Measurements from ENCODE around the gene RRP15. TPM values are rescaled to one million over a fixed set of nuclear protein-coding genes. Genes with fewer than 3 reads are reported as not detected.

The RRP15 gene
- total RNA-seq, 1 donor from 2014 or later, result 15.8 TPM

GRCh38 chr1:218374401-218375353 is 89.6 kb downstream of the RRP15 start:
- H3K9ac ChIP-seq, result no peak overlapping the region

GRCh38 chr1:218376722-218377121 is 91.6 kb downstream of the RRP15 start:
- no peak overlapping the region for H3K4me3 Mint-ChIP-seq
- peaks cover 25% of the 10 kb centered on the region for H3K4me1 Mint-ChIP-seq
- Histone ChIP-seq H2AFZ (replicated peaks) (no peak overlapping the region), H3K27me3 (no peaks in the 10 kb centered on the region), H3K36me3 (no peaks in the 10 kb centered on the region), H3K4me1 (no peaks in the 10 kb centered on the region), H3K9ac (no peak overlapping the region), H3K4me3 (no peak overlapping the region), H4K20me1 (ENCODE audit: low read depth) (no peaks in the 10 kb centered on the region), H3K79me2 (ENCODE audit: low read depth) (no peaks in the 10 kb centered on the region), H3K27ac (no peak overlapping the region), H3F3A (ENCODE audit: low read depth) (no peaks in the 10 kb centered on the region), H3K4me2 (no peak overlapping the region), H3K9me3 (ENCODE audit: low read depth) (no peaks in the 10 kb centered on the region)
- no peak for TF ChIP-seq CTCF (IDR thresholded peaks at IDR 0.05)
- H3K36me3 Mint-ChIP-seq, result no peaks in the 10 kb centered on the region
- no peaks in the 10 kb centered on the region for H3K9me3 Mint-ChIP-seq
- no peak for DNase-seq (ENCODE audit: low spot score)
- no peak overlapping the region for H3K27ac Mint-ChIP-seq
- H3K27me3 Mint-ChIP-seq (ENCODE audit: insufficient read depth, low read depth), result peaks cover 2% of the 10 kb centered on the region

More at GRCh38 chr1:218374401-218375353, 89.6 kb downstream of the RRP15 start:
- no peak overlapping the region for H3K27ac ChIP-seq
- Mint-ChIP-seq H3K9me3 (peaks cover 2% of the 10 kb centered on the region), H3K27me3 (ENCODE audit: insufficient read depth, low read depth) (peaks cover 2% of the 10 kb centered on the region), H3K27ac (no peak overlapping the region), H3K36me3 (no peaks in the 10 kb centered on the region), H3K4me3 (no peak overlapping the region), H3K4me1 (peaks cover 20% of the 10 kb centered on the region)
- H3K4me2 ChIP-seq, result no peak overlapping the region
- no peaks in the 10 kb centered on the region for H3K27me3 ChIP-seq
- H3F3A ChIP-seq (ENCODE audit: low read depth), result no peaks in the 10 kb centered on the region
- H3K9me3 ChIP-seq (ENCODE audit: low read depth), result no peaks in the 10 kb centered on the region
- no peak overlapping the region for H2AFZ ChIP-seq (replicated peaks)
- no peak for DNase-seq (ENCODE audit: low spot score)
- no peaks in the 10 kb centered on the region for H3K4me1 ChIP-seq
- H3K79me2 ChIP-seq (ENCODE audit: low read depth), result no peaks in the 10 kb centered on the region
- H3K4me3 ChIP-seq, result no peak overlapping the region
- TF ChIP-seq CTCF (IDR thresholded peaks at IDR 0.05) (no peak), EZH2phosphoT487 (IDR thresholded peaks at IDR 0.05) (no peak), EZH2 (IDR thresholded peaks at IDR 0.05) (no peak)
- no peaks in the 10 kb centered on the region for H4K20me1 ChIP-seq (ENCODE audit: low read depth)
- no peaks in the 10 kb centered on the region for H3K36me3 ChIP-seq

GRCh38 chr1:218377143-218377660 is 92.1 kb downstream of the RRP15 start:
- H3K4me1 ChIP-seq, result no peaks in the 10 kb centered on the region
- TF ChIP-seq EZH2 (IDR thresholded peaks at IDR 0.05) (no peak), CTCF (IDR thresholded peaks at IDR 0.05) (no peak), EZH2phosphoT487 (IDR thresholded peaks at IDR 0.05) (no peak)
- H3K27ac ChIP-seq, result no peak overlapping the region
- no peaks in the 10 kb centered on the region for H3K79me2 ChIP-seq (ENCODE audit: low read depth)
- no peak overlapping the region for H3K4me3 ChIP-seq
- H3K4me3 Mint-ChIP-seq, result no peak overlapping the region
- no peaks in the 10 kb centered on the region for H3K36me3 ChIP-seq
- no peak for DNase-seq (ENCODE audit: low spot score)
- H3F3A ChIP-seq (ENCODE audit: low read depth), result no peaks in the 10 kb centered on the region
- no peak overlapping the region for H3K27ac Mint-ChIP-seq
- H3K9me3 ChIP-seq (ENCODE audit: low read depth), result no peaks in the 10 kb centered on the region
- no peaks in the 10 kb centered on the region for H4K20me1 ChIP-seq (ENCODE audit: low read depth)
- H3K4me2 ChIP-seq, result no peak overlapping the region
- H3K4me1 Mint-ChIP-seq, result peaks cover 22% of the 10 kb centered on the region
- H2AFZ ChIP-seq (replicated peaks), result no peak overlapping the region
- H3K9ac ChIP-seq, result no peak overlapping the region
- H3K27me3 Mint-ChIP-seq (ENCODE audit: insufficient read depth, low read depth), result peaks cover 2% of the 10 kb centered on the region
- no peaks in the 10 kb centered on the region for H3K36me3 Mint-ChIP-seq
- H3K9me3 Mint-ChIP-seq, result no peaks in the 10 kb centered on the region
- no peaks in the 10 kb centered on the region for H3K27me3 ChIP-seq

Data from neural progenitor cell (in vitro differentiated cells).